Neural cell (in vitro differentiated cells): Measurements from ENCODE around the gene PROSER2. TPM values are rescaled to one million over a fixed set of nuclear protein-coding genes. Genes with fewer than 3 reads are reported as not detected.

Experiments used
- H2AFZ ChIP-seq: fragments of 200-600, 300-800 bp; sonication (generic), shearing (Covaris generic); 2 replicates; pipeline ENCODE4 v1.6.0; 2014; ENCODE audit warnings: low read depth, mild to moderate bottlenecking, antibody characterized with exemption, low read length, moderate library complexity
- H3F3A ChIP-seq: fragments of 200-600 bp; shearing (Covaris generic); 2 replicates; pipeline ENCODE4 v1.6.1; 2016; ENCODE audit warnings: mild to moderate bottlenecking, moderate library complexity, mixed read lengths, antibody characterized with exemption, low read length; ENCODE audit not compliant: insufficient read depth, poor library complexity, severe bottlenecking
- H3K27ac ChIP-seq: fragments of 200-600, 300-800 bp; sonication (generic), shearing (Covaris generic); 2 replicates; pipeline ENCODE4 v1.5.1; 2014; ENCODE audit warnings: mild to moderate bottlenecking, low read length, moderate library complexity
- H3K27me3 ChIP-seq: fragments of 300-800, 200-600 bp; sonication (generic), shearing (Covaris generic); 2 replicates; pipeline ENCODE4 v1.6.0; 2014; ENCODE audit warnings: mild to moderate bottlenecking, low read depth, low read length, moderate library complexity; ENCODE audit not compliant: insufficient read depth
- H3K36me3 ChIP-seq: fragments of 300-800, 200-600 bp; sonication (generic), shearing (Covaris generic); 2 replicates; pipeline ENCODE4 v1.5.1; 2014; ENCODE audit warnings: mild to moderate bottlenecking, antibody characterized with exemption, low read length, moderate library complexity; ENCODE audit not compliant: insufficient read depth
- H3K4me2 ChIP-seq: fragments of 300-800, 200-600 bp; sonication (generic), shearing (Covaris generic); 2 replicates; pipeline ENCODE4 v1.6.0; 2014; ENCODE audit warnings: mild to moderate bottlenecking, low read length
- H3K4me3 ChIP-seq: fragments of 300-800, 200-600 bp; sonication (generic), shearing (Covaris generic); 2 replicates; pipeline ENCODE4 v1.5.1; 2014; ENCODE audit warnings: mild to moderate bottlenecking, low read length, moderate library complexity
- H3K79me2 ChIP-seq: fragments of 200-600 bp; shearing (Covaris generic); replicated peaks from 2 replicates; pipeline ENCODE4 v1.6.0; 2014; ENCODE audit warnings: mild to moderate bottlenecking, low read length, moderate library complexity; ENCODE audit not compliant: insufficient read depth
- H3K9ac ChIP-seq: fragments of 300-800, 200-600 bp; sonication (generic), shearing (Covaris generic); 2 replicates; pipeline ENCODE4 v1.6.1; 2016; ENCODE audit warnings: mild to moderate bottlenecking, low read length, mixed read lengths
- H3K9me2 ChIP-seq: fragments of 200-600 bp; shearing (Covaris generic); 2 replicates; pipeline ENCODE4 v1.6.1; 2016; ENCODE audit warnings: mild to moderate bottlenecking, low read length, mixed read lengths; ENCODE audit not compliant: insufficient read depth
- H3K9me3 ChIP-seq: fragments of 200-600, 300-800 bp; sonication (generic), shearing (Covaris generic); 2 replicates; pipeline ENCODE4 v1.6.1; 2016; ENCODE audit warnings: mild to moderate bottlenecking, mixed run types, low read length, moderate library complexity, mixed read lengths
- H4K20me1 ChIP-seq: fragments of 200-600 bp; shearing (Covaris generic); 2 replicates; pipeline ENCODE4 v1.6.1; 2016; ENCODE audit warnings: mild to moderate bottlenecking, mixed run types; ENCODE audit not compliant: insufficient read depth
- EP300 ChIP-seq: fragments of 450-650 bp; conservative IDR thresholded peaks from 2 replicates; pipeline ENCODE4 v1.6.1; 2014; ENCODE audit warnings: antibody characterized with exemption, mild to moderate bottlenecking, moderate library complexity; ENCODE audit not compliant: poor library complexity, severe bottlenecking
- EZH2 ChIP-seq: fragments of 200-600, 300-800 bp; shearing (Covaris generic), sonication (generic); IDR thresholded peaks from 2 replicates; pipeline ENCODE4 v1.6.1; 2014; ENCODE audit warnings: antibody characterized with exemption, low read length, borderline replicate concordance, mild to moderate bottlenecking; ENCODE audit not compliant: insufficient read depth, poor library complexity, severe bottlenecking
- MXI1 ChIP-seq: fragments of 450-650 bp; conservative IDR thresholded peaks from 2 replicates; pipeline ENCODE4 v1.6.1; 2014; ENCODE audit warnings: antibody characterized with exemption, mild to moderate bottlenecking; ENCODE audit not compliant: poor library complexity, severe bottlenecking
- POLR2AphosphoS5 ChIP-seq: IDR thresholded peaks from 2 replicates; pipeline ENCODE4 v1.6.1; 2012
- RAD21 ChIP-seq: fragments of 450-650 bp; conservative IDR thresholded peaks from 2 replicates; pipeline ENCODE4 v1.6.1; 2014; ENCODE audit warnings: antibody characterized with exemption, mild to moderate bottlenecking, moderate library complexity
- SMC3 ChIP-seq: fragments of 450-650 bp; conservative IDR thresholded peaks from 2 replicates; pipeline ENCODE4 v1.6.1; 2014; ENCODE audit warnings: antibody characterized with exemption, mild to moderate bottlenecking, moderate library complexity; ENCODE audit not compliant: poor library complexity
- TAF1 ChIP-seq: IDR thresholded peaks from 2 replicates; pipeline ENCODE4 v1.6.1; 2012; ENCODE audit warnings: low read depth
- polyA plus RNA-seq: library from polyadenylated mRNA; depleted of rRNA; stranded (reverse); fragments of >200 nt; gene quantifications from 2 replicates; pipeline ENCODE4 v1.2.3, GENCODE V29; 2014
- TF ChIP-seq, protein P1 (sequence below): IDR thresholded peaks from 2 replicates; pipeline ENCODE4 v1.6.1; 2012; ENCODE audit warnings: borderline replicate concordance

PROSER2 gene
- polyA plus RNA-seq, 1 donor from 2014 or later: 1.1 TPM

- Histone ChIP-seq H3K4me2 (no peak overlapping the region), H3K79me2 (no peaks in the 10 kb centered on the region), H3K27me3 (no peaks in the 10 kb centered on the region), H3K36me3 (no peaks in the 10 kb centered on the region), H3K9ac (no peak overlapping the region), H3K9me2 (no peaks in the 10 kb centered on the region), H3K27ac (no peak overlapping the region), H3K9me3 (no peaks in the 10 kb centered on the region), H3F3A (no peaks in the 10 kb centered on the region), H2AFZ (no peak overlapping the region), H4K20me1 (no peaks in the 10 kb centered on the region), H3K4me3 (no peak overlapping the region)
- no peak for TF ChIP-seq TAF1
- TF ChIP-seq EZH2: no peak
These were observed 71.4 kb downstream of the PROSER2 start for GRCh38 chr10:11894381-11895107.

- Histone ChIP-seq H2AFZ (no peak overlapping the region), H3K4me3 (no peak overlapping the region), H3K9me3 (no peaks in the 10 kb centered on the region), H3K36me3 (no peaks in the 10 kb centered on the region), H3K9me2 (no peaks in the 10 kb centered on the region), H3K4me2 (no peak overlapping the region), H3K27me3 (no peaks in the 10 kb centered on the region), H3F3A (no peaks in the 10 kb centered on the region), H3K9ac (no peak overlapping the region), H4K20me1 (no peaks in the 10 kb centered on the region), H3K79me2 (no peaks in the 10 kb centered on the region), H3K27ac (no peak overlapping the region)
- TF ChIP-seq POLR2AphosphoS5 (no peak), MXI1 (no peak), RAD21 (no peak), SMC3 (no peak)
These were observed 71.9 kb downstream of the PROSER2 start for GRCh38 chr10:11895108-11895466.

DNA sequence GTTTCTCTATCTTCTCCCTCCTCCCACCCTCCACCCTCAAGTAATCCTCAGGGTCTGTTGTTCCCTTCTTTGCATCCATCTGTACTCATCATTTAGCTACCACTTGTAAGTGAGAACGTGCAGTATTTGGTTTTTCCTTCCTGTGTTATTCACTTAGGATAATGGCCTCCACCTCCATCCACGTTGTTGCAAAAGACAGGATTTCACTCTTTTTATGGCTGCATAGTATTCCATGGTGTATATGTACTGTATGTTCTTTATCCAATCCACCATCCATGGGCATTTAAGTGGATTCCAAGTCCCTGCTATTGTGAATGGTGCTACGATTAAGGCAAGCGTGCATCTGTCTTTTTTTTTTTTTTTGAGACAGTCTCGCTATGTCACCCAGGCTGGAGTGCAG lies 72.4 kb downstream of the PROSER2 start:
- H3K27ac ChIP-seq: no peak overlapping the region
- no peaks in the 10 kb centered on the region for H3K9me2 ChIP-seq
- no peak overlapping the region for H2AFZ ChIP-seq
- H3K4me3 ChIP-seq: no peak overlapping the region
- H3K27me3 ChIP-seq: no peaks in the 10 kb centered on the region
- H3K79me2 ChIP-seq: no peaks in the 10 kb centered on the region
- no peak overlapping the region for H3K9ac ChIP-seq
- TF ChIP-seq, protein P1, sequence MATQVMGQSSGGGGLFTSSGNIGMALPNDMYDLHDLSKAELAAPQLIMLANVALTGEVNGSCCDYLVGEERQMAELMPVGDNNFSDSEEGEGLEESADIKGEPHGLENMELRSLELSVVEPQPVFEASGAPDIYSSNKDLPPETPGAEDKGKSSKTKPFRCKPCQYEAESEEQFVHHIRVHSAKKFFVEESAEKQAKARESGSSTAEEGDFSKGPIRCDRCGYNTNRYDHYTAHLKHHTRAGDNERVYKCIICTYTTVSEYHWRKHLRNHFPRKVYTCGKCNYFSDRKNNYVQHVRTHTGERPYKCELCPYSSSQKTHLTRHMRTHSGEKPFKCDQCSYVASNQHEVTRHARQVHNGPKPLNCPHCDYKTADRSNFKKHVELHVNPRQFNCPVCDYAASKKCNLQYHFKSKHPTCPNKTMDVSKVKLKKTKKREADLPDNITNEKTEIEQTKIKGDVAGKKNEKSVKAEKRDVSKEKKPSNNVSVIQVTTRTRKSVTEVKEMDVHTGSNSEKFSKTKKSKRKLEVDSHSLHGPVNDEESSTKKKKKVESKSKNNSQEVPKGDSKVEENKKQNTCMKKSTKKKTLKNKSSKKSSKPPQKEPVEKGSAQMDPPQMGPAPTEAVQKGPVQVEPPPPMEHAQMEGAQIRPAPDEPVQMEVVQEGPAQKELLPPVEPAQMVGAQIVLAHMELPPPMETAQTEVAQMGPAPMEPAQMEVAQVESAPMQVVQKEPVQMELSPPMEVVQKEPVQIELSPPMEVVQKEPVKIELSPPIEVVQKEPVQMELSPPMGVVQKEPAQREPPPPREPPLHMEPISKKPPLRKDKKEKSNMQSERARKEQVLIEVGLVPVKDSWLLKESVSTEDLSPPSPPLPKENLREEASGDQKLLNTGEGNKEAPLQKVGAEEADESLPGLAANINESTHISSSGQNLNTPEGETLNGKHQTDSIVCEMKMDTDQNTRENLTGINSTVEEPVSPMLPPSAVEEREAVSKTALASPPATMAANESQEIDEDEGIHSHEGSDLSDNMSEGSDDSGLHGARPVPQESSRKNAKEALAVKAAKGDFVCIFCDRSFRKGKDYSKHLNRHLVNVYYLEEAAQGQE: no peak
- no peak for TF ChIP-seq TAF1
- no peak for TF ChIP-seq SMC3
- no peak for TF ChIP-seq RAD21
- no peak for TF ChIP-seq MXI1
- TF ChIP-seq EP300: no peak
- H4K20me1 ChIP-seq: no peaks in the 10 kb centered on the region
- no peak overlapping the region for H3K4me2 ChIP-seq
- no peaks in the 10 kb centered on the region for H3K36me3 ChIP-seq
- H3K9me3 ChIP-seq: no peaks in the 10 kb centered on the region
- no peaks in the 10 kb centered on the region for H3F3A ChIP-seq
